GM23338 (cell line): ENCODE data around the gene CD300A. TPM values are rescaled to one million over a fixed set of nuclear protein-coding genes. Genes with fewer than 3 reads are reported as not detected.

Experiments used
- ATAC-seq: fragments of 200-7000 bp; cut with Tn5 transposase; 3 replicates; pipeline ENCODE4 v1.9.1; 2020
- DNase-seq: peaks from one replicate; pipeline ENCODE4 v3.0.0-alpha.2; 2015; ENCODE audit warnings: low spot score
- H2AFZ ChIP-seq: fragments of 200-600 bp; sonication (generic); 2 replicates; pipeline ENCODE4 v1.8.0; 2016; ENCODE audit warnings: antibody characterized with exemption, mild to moderate bottlenecking, moderate library complexity
- H3F3A ChIP-seq: fragments of 200-600 bp; sonication (generic); replicated peaks from 2 replicates; pipeline ENCODE4 v1.8.0; 2017; ENCODE audit warnings: antibody characterized with exemption, mixed run types, low read depth
- H3K27ac ChIP-seq: fragments of 200-600 bp; sonication (generic); 2 replicates; pipeline ENCODE4 v1.6.1; 2016; ENCODE audit warnings: low read depth
- H3K27me3 ChIP-seq: fragments of 200-600 bp; sonication (generic); 2 replicates; pipeline ENCODE4 v1.8.0; 2016; ENCODE audit warnings: mild to moderate bottlenecking, mixed run types, moderate library complexity; ENCODE audit not compliant: insufficient read depth
- H3K36me3 ChIP-seq: fragments of 200-600 bp; sonication (generic); 2 replicates; pipeline ENCODE4 v1.8.0; 2016; ENCODE audit warnings: mild to moderate bottlenecking; ENCODE audit not compliant: insufficient read depth
- H3K4me1 ChIP-seq: fragments of 200-600 bp; sonication (generic); 2 replicates; pipeline ENCODE4 v1.8.0; 2016; ENCODE audit warnings: mild to moderate bottlenecking, moderate library complexity; ENCODE audit not compliant: insufficient read depth
- H3K4me2 ChIP-seq: fragments of 200-600 bp; sonication (generic); 2 replicates; pipeline ENCODE4 v1.7.1; 2017; ENCODE audit warnings: mixed run types
- H3K4me3 ChIP-seq: fragments of 200-600 bp; sonication (generic); 2 replicates; pipeline ENCODE4 v1.6.1; 2016; ENCODE audit warnings: mixed run types
- H3K79me2 ChIP-seq: fragments of 200-600 bp; sonication (generic); replicated peaks from 2 replicates; pipeline ENCODE4 v1.8.0; 2017; ENCODE audit warnings: mild to moderate bottlenecking; ENCODE audit not compliant: insufficient read depth
- H3K9me2 ChIP-seq: fragments of 200-600 bp; sonication (generic); 2 replicates; pipeline ENCODE4 v1.8.0; 2017; ENCODE audit not compliant: insufficient read depth
- H4K20me1 ChIP-seq: fragments of 200-600 bp; sonication (generic); replicated peaks from 2 replicates; pipeline ENCODE4 v1.8.0; 2017; ENCODE audit warnings: mild to moderate bottlenecking; ENCODE audit not compliant: insufficient read depth
- H3K27ac Mint-ChIP-seq: 2 replicates; pipeline ENCODE4 v1.8.0; 2020; ENCODE audit warnings: inconsistent platforms, mild to moderate bottlenecking, moderate library complexity, mixed read lengths
- H3K27me3 Mint-ChIP-seq: 3 replicates; pipeline ENCODE4 v1.8.0; 2022; ENCODE audit warnings: low read depth, mild to moderate bottlenecking, moderate library complexity, mixed read lengths, inconsistent platforms; ENCODE audit not compliant: insufficient read depth, poor library complexity
- H3K36me3 Mint-ChIP-seq: 3 replicates; pipeline ENCODE4 v1.8.0; 2021; ENCODE audit warnings: low read depth, mild to moderate bottlenecking, inconsistent platforms, moderate library complexity, mixed read lengths
- H3K4me1 Mint-ChIP-seq: 3 replicates; pipeline ENCODE4 v1.8.0; 2020; ENCODE audit warnings: mild to moderate bottlenecking, inconsistent platforms, mixed read lengths
- H3K4me3 Mint-ChIP-seq: 3 replicates; pipeline ENCODE4 v1.8.0; 2021; ENCODE audit warnings: moderate library complexity, mild to moderate bottlenecking, inconsistent platforms, mixed read lengths
- H3K9me3 Mint-ChIP-seq: 3 replicates; pipeline ENCODE4 v1.8.0; 2020; ENCODE audit warnings: moderate library complexity, mild to moderate bottlenecking, inconsistent platforms, mixed read lengths
- CREB1 ChIP-seq: fragments of 250-450 bp; sonication (Bioruptor Pico); IDR thresholded peaks from 2 replicates; pipeline ENCODE4 v1.5.0; 2020; ENCODE audit warnings: low read depth, mild to moderate bottlenecking, moderate library complexity
- CTCF ChIP-seq, 2 experiments: fragments of 200-600 bp in 1 of 2; sonication (generic) in 1 of 2; conservative IDR thresholded peaks; 2 replicates each; pipeline versions ENCODE4 v1.5.1 to v1.6.1; 2016 to 2017; ENCODE audit warnings: antibody characterized with exemption in 2 of 2, low read depth in 2 of 2, mild to moderate bottlenecking in 2 of 2, moderate library complexity in 1 of 2
- ETS1 ChIP-seq: IDR thresholded peaks from 2 replicates; pipeline ENCODE4 v1.6.1; 2016; ENCODE audit warnings: antibody characterized with exemption
- EZH2 ChIP-seq: fragments of 200-600 bp; sonication (generic); IDR thresholded peaks from one replicate; pipeline ENCODE4 v1.8.0; 2017; ENCODE audit warnings: antibody characterized with exemption, mild to moderate bottlenecking, low read depth; ENCODE audit not compliant: unreplicated experiment
- EZH2phosphoT487 ChIP-seq: fragments of 200-600 bp; sonication (generic); IDR thresholded peaks from one replicate; pipeline ENCODE4 v1.8.1; 2018; ENCODE audit warnings: antibody characterized with exemption; ENCODE audit not compliant: unreplicated experiment
- JUNB ChIP-seq: IDR thresholded peaks from one replicate; pipeline ENCODE4 v1.6.1; 2016; ENCODE audit warnings: antibody characterized with exemption; ENCODE audit not compliant: unreplicated experiment
- NANOG ChIP-seq: IDR thresholded peaks from 2 replicates; pipeline ENCODE4 v1.6.1; 2016; ENCODE audit warnings: antibody characterized with exemption, borderline replicate concordance
- POLR2AphosphoS5 ChIP-seq: IDR thresholded peaks from 2 replicates; pipeline ENCODE4 v1.6.1; 2016; ENCODE audit warnings: antibody characterized with exemption, low read depth
- STAT1 ChIP-seq: IDR thresholded peaks from one replicate; pipeline ENCODE4 v1.6.1; 2016; ENCODE audit warnings: antibody characterized with exemption; ENCODE audit not compliant: unreplicated experiment
- ZNF114 ChIP-seq: fragments of 250-450 bp; sonication (Bioruptor Pico); IDR thresholded peaks from 2 replicates; pipeline ENCODE4 v1.5.0; 2020; ENCODE audit warnings: mild to moderate bottlenecking, moderate library complexity
- ZNF331 ChIP-seq: fragments of 250-450 bp; sonication (Bioruptor Pico); IDR thresholded peaks from 2 replicates; pipeline ENCODE4 v1.5.0; 2020; ENCODE audit warnings: low read depth, mild to moderate bottlenecking, moderate library complexity
- ZNF462 ChIP-seq: fragments of 250-450 bp; sonication (Bioruptor Pico); IDR thresholded peaks from 2 replicates; pipeline ENCODE4 v1.5.0; 2020; ENCODE audit warnings: mild to moderate bottlenecking, moderate library complexity
- polyA plus RNA-seq: library from polyadenylated mRNA; unstranded; fragments of >200 nt; fragmentation: Nextera tagmentation; extraction: Ambion mirVana; gene quantifications from 2 replicates; pipeline ENCODE4 v1.2.1, GENCODE V29; 2016
- total RNA-seq: library from RNA; depleted of rRNA; stranded (reverse); fragments of >200 nt; shearing (Covaris generic); gene quantifications from 2 replicates; pipeline ENCODE4 v1.2.3, GENCODE V29; 2014
- TF ChIP-seq, protein P1 (sequence below): IDR thresholded peaks from one replicate; pipeline ENCODE4 v1.6.1; 2018; ENCODE audit warnings: antibody characterized with exemption; ENCODE audit not compliant: unreplicated experiment

CD300A gene
- total and polyA plus RNA-seq, 2 experiments from 2014 or later = 0.37 to 0.45 TPM

DNA sequence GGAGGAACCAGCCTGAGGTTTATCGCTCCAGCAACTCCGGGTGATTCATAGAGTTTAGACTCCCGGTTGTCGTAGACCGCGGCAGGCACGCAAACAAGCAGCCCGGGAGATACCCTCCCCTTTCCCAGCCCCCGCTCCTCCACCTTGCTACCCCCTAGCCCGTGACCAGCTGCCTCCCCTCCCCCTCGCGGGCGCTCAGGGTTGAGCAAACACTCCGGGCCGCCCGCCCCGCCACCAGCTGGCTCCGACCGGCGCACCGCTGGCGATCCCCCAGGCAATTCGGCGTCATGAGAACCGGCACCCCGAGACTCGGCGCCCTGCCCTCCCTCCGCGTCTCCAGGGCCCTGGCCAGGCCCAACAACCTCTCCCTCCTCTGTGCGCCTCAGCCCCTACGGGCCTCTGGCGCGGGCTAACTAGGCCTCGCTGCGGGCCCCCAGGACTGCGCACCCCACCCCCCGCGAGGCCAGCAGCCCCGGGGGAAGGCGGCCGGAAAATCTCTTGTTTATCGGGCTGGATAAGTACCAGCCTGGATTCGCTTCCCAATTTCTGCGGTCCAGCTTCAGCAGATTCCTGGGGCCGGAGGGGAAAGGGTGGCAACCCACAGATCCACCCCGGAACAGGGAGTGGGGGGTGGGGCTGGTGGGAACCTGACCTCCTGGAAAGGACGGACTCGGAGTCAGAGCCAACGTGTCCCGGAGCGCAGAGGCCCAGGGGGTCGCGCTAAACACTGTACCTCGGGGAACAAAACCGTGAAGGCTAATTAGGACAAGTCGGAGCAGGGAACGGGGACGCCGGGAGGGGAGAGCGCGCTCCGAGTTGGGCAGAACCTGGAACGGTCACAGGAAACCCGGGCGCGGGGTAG, 35.5 kb upstream of the CD300A start:
- Histone ChIP-seq H3K4me2 (peak overlapping the region; percentile 95), H3K79me2 (no peaks in the 10 kb centered on the region; the same call in none of the 2 replicates), H3K36me3 (no peaks in the 10 kb centered on the region), H3K4me3 (peak overlapping the region; percentile 87), H3K9me2 (no peaks in the 10 kb centered on the region), H3K27ac (peak overlapping the region; percentile 84), H2AFZ (peak overlapping the region; percentile 93), H3K4me1 (peaks cover 31% of the 10 kb centered on the region), H3K27me3 (peaks cover 44% of the 10 kb centered on the region), H4K20me1 (no peaks in the 10 kb centered on the region; the same call in 1 of the 2 replicates), H3F3A (0 out of 2 replicates have a peak, but pooled peaks cover 9% of the 10 kb centered on the region)
- ATAC-seq = peak; percentile 30
- DNase-seq = peak; percentile 80
- Mint-ChIP-seq H3K9me3 (no peaks in the 10 kb centered on the region), H3K27ac (no peak overlapping the region), H3K4me1 (peaks cover 45% of the 10 kb centered on the region), H3K36me3 (no peaks in the 10 kb centered on the region; the same call in 2 of the 3 replicates), H3K4me3 (peak overlapping the region; percentile 83), H3K27me3 (peaks cover 45% of the 10 kb centered on the region)
- TF ChIP-seq, protein P1, sequence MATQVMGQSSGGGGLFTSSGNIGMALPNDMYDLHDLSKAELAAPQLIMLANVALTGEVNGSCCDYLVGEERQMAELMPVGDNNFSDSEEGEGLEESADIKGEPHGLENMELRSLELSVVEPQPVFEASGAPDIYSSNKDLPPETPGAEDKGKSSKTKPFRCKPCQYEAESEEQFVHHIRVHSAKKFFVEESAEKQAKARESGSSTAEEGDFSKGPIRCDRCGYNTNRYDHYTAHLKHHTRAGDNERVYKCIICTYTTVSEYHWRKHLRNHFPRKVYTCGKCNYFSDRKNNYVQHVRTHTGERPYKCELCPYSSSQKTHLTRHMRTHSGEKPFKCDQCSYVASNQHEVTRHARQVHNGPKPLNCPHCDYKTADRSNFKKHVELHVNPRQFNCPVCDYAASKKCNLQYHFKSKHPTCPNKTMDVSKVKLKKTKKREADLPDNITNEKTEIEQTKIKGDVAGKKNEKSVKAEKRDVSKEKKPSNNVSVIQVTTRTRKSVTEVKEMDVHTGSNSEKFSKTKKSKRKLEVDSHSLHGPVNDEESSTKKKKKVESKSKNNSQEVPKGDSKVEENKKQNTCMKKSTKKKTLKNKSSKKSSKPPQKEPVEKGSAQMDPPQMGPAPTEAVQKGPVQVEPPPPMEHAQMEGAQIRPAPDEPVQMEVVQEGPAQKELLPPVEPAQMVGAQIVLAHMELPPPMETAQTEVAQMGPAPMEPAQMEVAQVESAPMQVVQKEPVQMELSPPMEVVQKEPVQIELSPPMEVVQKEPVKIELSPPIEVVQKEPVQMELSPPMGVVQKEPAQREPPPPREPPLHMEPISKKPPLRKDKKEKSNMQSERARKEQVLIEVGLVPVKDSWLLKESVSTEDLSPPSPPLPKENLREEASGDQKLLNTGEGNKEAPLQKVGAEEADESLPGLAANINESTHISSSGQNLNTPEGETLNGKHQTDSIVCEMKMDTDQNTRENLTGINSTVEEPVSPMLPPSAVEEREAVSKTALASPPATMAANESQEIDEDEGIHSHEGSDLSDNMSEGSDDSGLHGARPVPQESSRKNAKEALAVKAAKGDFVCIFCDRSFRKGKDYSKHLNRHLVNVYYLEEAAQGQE = no peak
- TF ChIP-seq EZH2 (peak; percentile 48), JUNB (no peak), ETS1 (no peak), CTCF (conservative IDR thresholded peaks at IDR 0.05; ENCODE audit: low read depth in 2 of 2) (no peak), POLR2AphosphoS5 (0 out of 2 replicates have a peak, but pooled peaks have one; percentile 26), STAT1 (no peak), CREB1 (CRISPR knock-in tag) (no peak), NANOG (no peak), ZNF331 (CRISPR knock-in tag) (no peak), EZH2phosphoT487 (no peak), ZNF462 (CRISPR knock-in tag) (no peak), ZNF114 (CRISPR knock-in tag) (no peak)
